Measurements from ENCODE around the gene SLC16A8.

The SLC16A8 gene

DNA sequence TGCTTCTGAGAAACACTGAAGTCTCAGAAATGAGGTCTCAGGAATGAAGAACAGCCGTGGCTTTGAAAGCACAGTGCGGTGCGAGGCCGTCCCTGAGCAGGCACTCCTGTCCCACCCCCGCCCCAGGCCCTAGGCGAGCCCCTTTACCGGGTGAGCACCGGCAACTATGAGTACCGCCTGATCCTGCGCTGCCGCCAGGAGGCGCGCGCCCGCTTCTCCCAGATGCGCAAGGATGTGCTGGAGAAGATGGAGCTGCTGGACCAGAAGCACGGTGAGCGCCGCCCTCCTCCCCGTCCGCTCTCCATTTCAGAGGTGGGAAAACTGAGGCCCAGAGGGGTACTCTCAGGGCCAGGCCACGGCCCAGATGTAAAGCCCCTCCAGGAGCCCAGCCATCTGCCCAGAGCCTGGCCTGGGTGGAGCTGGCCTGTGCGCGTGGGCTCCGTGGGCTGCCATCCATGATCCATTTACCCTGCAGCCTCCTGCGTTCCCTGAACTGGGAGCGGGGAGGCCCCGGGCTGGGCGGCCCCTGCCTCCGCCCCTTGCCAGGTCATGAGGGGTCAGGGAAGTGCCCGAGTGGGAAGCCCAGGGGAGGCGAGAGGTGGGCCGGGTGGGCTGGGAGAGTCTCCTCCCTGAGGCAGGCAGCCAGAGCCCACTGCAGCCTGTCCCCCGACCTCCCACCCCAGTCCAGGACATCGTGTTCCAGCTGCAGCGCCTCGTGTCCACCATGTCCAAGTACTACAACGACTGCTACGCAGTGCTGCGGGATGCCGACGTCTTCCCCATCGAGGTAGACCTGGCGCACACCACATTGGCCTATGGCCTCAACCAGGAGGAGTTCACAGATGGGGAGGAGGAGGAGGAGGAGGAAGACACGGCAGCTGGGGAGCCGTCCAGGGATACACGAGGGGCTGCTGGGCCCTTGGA, 9.5 kb downstream of the SLC16A8 start:
- in situ Hi-C loops (cut with MboI; ENCODE audit: low sequenced_read_pairs): loop anchor here (25.0 kb wide), 1 partner anchor 513 kb away; no protein-coding TSS in a partner anchor

DNA sequence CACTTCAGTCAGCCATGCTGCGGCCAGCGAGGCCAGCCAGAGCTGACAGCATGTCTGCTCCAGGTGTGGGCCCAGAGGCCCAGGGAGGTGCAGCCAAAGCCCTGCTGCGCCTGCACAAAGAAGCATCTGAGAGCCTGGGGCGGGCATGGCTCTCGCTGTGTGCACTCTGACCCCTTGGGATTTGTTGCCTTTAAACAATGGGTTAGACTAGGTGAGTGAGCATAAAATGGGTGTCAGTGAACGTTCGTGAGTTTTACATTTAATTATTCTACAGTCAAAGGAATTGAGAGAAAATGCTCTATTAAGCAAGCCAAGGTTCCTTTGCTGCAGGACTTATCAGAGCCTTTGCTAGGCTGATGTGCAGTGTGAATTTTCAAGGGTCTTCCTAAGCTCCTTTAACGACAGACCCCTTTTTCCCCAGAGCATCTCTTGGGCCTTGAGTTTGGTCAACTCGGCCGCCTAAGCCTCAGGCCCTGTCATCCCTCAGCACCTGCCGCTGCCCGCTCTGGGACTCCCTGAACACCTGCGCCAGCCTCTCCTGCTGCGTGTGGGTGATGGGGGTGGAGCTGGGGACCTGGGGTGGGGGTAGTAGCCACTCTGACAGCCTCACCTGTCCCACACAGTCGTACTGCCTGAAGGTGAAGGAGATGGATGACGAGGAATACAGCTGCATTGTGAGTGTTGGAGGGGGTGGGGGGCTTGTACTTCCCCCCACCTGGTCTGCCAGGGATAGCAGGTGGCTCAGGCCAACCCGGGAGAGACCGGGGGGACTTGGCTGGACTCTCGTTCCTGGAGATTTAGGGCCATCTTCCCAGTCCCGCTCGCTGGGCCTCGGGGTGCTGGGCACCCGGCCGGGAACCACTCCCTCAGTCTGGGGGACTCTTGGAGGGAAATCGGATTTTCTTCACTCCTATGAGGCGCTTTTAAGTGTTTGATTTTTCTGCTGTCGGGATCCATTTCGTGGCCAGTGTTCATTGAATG, 10.5 kb downstream of the SLC16A8 start:
- in situ Hi-C loops (cut with MboI; ENCODE audit: low sequenced_read_pairs): loop anchor here (25.0 kb wide), 1 partner anchor 514 kb away; no protein-coding TSS in a partner anchor

DNA sequence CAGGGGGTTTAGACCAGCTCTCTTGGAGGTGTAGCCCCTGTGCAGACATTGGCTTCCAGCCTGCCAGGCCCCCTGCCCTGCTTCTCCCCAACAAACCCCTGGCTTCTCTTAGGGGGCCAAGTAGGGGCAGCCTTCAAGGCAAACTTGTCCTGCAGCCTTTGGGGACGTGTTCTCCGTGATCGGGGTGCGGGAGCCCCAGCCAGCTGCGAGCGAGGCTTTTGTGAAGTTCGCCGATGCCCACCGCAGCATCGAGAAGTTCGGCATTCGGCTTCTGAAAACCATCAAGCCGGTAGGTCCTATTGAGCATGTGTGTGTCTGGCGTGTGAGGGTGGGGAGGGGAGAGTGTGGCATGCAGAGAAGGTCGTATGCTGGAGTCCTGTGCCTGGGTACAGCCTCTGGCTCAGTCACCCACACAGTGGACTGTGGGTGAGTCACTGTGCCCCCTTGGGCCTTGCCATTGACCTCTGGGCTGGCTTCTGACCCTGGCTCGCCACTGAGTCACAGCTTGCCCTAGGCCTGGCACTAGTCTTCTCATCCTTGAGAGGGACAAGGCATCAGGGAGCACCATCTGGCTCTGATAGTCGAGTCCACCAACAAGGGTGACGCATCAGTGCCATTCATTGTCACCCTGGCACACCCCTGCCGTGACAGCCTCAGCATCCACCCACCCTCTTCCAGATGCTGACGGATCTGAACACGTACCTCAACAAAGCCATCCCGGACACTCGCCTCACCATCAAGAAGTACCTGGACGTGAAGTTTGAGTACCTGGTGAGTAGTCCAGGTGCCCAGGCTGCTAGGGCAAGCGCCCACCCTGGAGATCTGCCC, 11.4 kb downstream of the SLC16A8 start:
- in situ Hi-C loops (cut with MboI; ENCODE audit: low sequenced_read_pairs): loop anchor here (25.0 kb wide), 1 partner anchor 515 kb away; no protein-coding TSS in a partner anchor

DNA sequence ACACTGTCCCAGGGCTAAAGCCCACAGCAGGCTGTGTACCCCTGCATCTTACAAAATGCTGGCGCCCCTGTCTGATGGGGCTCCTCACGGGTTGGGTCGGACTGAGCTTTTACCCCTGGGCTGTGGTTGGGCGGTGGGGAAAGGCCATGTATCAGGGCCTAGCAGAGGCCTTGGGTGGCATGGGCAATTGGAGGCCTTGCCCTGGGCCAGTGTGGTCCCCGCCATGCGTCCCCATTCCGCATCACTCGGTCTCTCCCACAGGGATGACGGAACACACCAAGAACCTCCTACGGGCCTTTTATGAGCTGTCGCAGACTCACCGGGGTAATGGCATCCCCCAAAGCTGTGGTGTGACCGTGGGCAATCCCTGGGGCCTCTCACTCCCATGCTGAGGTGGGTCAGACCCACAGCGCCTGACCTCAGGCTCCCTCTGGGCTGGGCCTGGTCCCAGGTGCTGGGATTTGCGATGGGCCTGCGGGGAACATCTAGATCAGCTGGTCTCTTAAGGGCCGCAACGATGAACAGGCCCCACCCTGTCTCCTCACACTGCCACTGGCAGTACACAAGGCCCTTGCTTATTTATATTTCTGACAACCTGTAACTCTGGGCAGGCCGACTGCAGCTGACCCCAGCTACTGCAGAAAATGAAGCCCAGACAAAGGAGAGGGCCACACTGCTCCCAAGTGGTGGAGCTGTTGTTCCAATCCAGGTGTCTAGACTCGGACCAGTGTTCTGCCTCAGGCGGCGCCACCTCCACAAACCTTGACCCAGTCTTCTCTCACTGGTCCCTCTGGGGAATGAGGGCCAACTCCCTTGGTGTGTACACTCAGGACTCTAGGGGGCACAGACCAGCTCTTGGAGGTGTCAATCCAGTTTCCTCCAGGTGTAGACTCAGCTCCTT, 12.3 kb downstream of the SLC16A8 start:
- in situ Hi-C loops (cut with MboI; ENCODE audit: low sequenced_read_pairs): loop anchor here (25.0 kb wide), 1 partner anchor 516 kb away; no protein-coding TSS in a partner anchor

DNA sequence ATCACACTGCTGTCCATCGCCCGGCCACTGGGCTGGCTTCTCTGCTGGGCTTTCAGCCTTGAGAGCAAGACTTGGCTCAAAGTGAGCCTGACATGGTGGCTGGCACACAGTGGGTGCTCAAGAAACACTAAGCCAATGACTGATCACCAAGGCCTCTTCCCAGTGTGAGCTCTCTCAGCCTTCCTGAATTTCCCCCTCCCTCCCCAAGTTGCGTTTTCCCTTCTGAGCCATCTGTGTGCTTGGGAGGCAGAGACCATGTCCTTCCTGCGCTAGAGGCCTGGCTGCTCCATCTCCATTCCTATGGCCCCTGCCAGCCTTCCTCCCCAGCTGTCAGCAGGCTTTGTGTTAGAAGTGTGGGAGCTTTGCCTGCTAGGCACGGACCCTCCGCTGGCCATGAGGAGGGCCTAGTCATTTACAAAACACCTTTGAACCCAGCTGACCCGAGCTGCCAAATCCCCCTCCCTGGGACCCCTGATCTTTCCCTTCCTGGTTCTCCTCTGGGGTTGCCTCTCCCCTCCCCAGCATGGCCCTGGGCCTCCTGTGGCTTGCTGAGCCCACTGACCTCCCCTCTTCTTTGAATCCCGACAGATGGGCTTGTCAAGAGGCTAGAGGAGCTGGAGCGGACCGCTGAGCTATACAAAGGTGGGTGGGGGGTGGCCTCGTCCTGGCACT, 13.6 kb downstream of the SLC16A8 start:
- in situ Hi-C loops (cut with MboI; ENCODE audit: low sequenced_read_pairs): loop anchor here (25.0 kb wide), 1 partner anchor 517 kb away; no protein-coding TSS in a partner anchor

DNA sequence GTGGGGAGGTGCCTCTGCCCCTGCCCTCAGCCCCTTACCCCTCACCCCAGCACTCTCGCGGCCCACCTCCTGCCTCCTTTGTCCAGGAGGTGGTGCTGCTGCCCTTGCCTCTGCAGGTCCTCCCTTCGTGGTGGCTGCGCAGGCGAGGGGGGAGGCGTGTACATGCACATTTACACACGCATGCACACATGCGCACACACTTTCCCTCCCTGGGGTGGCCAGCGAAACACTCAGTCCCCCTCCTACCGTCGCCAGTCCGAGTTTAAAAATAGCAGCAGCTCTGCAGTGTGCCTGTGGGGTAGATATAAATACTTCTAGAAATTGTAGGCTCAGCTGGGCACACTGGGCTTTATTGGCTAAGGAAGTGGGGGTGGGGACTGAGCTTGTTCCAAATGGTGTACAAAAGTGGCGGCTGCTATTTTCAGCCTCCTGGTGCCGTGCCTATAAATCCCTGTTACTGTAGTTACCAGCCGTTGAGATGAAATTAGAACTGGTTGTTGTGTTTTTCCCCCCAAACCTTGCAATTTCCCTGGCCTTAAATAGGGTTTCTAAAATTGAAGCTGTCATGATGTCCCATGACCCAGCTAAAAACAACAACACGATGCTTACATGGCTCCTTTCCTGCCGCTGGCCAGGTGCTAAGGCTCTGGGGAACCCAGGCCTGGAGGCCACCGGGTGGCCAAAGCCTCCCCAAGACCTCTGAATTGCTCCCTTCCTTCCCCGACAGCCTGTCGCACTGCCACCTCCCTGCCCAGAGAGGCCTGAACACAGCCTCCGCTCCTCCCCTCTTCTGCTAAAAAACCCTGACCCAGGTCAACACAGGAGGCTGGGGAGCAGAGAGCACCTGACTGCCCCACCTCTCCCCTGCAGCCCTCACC, 14.4 kb downstream of the SLC16A8 start:
- in situ Hi-C loops (cut with MboI; ENCODE audit: low sequenced_read_pairs): loop anchor here (25.0 kb wide), 1 partner anchor 518 kb away; no protein-coding TSS in a partner anchor

DNA sequence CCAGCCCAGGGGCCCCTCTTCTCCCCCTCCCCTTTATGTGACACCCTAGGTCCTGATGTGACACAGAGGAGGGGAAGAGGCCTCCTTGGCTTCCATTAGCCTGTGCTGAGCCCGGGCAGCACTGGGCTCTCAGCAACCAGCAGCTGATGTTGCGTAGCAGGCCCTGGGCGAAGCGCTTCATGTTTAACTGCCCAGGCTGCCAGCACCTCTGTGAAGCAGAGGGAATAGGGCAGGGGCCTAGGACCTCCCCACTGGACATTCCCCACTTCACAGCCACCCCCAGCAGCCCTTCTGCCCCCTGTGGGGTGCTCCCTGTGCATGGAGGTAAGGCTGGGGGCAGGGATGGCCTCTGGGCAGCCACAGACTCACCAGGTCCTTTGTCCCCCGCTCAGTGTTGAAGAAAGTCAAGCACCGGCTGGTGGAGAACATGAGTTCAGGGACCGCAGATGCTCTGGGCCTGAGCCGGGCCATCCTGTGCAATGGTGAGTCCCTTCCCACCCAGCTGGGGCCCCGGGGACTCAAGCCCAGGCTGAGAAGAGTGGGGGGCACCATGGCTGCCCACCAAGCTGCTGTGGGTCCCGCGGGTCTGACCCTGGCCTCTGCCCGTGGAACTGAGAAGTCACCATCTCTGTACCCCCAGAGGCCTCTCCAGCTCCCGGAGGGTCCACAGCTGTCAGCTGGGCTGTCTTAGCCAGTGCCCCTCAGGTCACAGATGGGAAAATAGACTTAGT, 15.2 kb downstream of the SLC16A8 start:
- in situ Hi-C loops (cut with MboI; ENCODE audit: low sequenced_read_pairs): loop anchor here (25.0 kb wide), 1 partner anchor 518 kb away; no protein-coding TSS in a partner anchor

DNA sequence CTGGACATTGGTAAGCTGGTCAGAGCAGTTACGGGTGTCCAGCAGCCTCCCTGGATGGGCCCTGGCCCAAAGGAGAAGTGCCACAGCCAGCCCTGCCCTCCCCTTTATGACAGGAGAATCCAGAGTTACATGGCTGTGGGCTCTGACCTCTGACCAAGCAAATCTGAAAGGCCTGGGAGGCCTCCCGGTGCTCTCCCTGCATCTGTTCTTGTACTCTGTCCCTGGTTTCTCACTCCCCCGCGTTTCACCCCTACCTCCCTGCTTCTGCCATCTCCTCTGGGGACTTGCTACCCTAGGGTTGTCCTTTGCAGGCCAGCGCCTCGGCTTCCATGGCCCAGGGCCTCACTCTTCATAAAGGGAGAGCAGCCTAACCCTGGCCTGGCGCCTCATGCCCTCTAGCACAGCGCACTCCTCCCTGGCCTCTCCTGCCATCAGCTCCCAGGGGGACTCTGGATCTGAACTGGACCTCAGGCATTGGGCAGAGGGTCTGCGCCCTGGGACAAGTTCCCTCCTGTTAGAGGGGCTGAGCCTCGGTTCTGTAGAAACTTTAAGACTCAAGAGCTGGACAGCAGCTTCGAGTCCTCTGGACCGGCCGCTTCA, 16.1 kb downstream of the SLC16A8 start:
- in situ Hi-C loops (cut with MboI; ENCODE audit: low sequenced_read_pairs): loop anchor here (25.0 kb wide), 1 partner anchor 519 kb away; no protein-coding TSS in a partner anchor

DNA sequence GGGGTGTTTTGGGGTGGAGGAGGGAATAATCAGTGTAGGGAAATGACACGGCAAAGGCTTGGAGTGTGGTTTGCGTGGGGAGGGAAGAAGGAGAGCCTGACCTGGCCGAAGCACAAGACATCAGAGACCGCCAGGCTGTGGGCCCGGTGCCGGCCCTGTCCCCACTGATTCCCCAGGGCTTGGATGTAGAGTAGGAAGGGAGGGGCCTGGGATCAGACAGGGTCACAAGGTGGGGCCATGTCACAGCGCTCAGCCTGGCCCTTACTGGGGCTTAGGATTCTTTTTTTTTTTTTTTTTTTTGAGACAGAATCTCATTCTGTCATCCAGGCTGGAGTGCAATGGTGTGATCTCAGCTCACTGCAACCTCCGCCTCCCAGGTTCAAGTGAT, 17.0 kb downstream of the SLC16A8 start:
- in situ Hi-C loops (cut with MboI; ENCODE audit: low sequenced_read_pairs): loop anchor here (25.0 kb wide), 1 partner anchor 520 kb away; no protein-coding TSS in a partner anchor

DNA sequence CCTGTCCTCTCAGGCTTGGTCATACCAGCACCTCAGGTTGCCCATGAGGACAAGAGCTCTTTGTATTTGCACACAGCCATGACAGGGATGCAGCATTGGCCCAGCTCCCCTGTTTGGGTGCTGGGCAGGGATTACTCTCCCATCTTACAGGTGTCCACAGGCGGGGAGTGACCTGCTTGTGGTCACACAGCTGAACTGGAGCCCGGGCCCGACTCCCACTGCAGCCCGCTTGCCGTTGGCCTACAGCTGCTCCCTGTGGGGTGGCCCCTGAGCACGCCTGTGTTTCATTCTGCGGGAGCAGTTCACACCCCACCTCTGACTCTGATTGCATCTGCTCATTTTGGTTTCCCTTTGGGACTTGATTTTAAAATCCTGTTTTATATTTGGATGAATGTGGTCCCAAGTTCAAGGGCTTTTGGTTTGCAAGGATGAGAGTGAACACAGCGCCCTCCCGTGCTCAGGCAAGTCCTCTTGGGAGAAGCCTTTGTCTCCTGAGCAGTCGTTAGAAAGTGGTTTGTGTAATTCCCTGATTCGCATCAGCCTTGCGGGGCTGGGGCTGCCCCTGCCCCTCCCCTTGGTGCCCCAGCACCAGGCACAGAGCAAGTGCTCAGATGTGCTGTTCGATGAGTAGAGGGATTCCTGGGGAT, 17.5 kb downstream of the SLC16A8 start:
- in situ Hi-C loops (cut with MboI; ENCODE audit: low sequenced_read_pairs): loop anchor here (25.0 kb wide), 1 partner anchor 521 kb away; no protein-coding TSS in a partner anchor

DNA sequence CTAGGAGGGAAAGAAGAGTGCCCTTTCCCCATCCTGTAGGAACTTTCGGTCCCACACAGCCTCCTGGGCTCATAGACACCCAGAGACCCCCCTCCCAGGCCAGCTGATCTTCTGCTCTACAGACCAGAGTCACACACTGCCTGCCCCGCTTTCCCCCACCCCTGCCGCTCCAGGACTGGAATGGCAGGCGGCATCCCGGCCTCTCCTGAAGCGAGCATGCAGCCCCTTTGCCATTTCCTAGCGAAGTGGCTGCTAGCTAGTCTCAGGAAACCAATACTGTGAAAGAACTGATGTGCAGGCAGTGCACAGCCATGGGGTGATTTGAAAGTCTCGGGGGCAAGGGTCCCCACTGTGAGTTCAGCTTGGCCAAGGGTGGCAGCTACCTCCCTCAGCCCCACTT, 18.4 kb downstream of the SLC16A8 start:
- in situ Hi-C loops (cut with MboI; ENCODE audit: low sequenced_read_pairs): loop anchor here (25.0 kb wide), 1 partner anchor 522 kb away; no protein-coding TSS in a partner anchor

DNA sequence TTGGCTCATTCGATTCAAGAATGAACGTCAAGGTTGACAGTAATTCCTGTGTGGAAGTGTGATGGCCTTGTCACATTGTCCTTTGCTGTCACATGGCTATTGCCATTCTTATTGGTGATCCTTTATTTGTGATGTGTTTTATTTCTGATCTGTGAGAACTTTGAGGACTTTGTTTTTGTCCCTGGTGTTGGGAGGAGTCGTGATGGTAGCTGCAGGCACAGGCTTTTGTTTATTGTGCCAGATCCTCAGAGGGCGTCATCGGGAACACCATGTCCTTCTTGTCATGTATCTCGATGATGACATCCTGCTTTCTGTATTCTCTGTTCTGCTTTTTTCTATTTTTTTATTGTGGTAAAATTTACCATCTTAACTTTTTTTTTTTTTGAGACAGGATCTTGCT, 21.2 kb downstream of the SLC16A8 start:
- in situ Hi-C loops (cut with MboI; ENCODE audit: low sequenced_read_pairs): loop anchor here (25.0 kb wide), 1 partner anchor 525 kb away; no protein-coding TSS in a partner anchor

DNA sequence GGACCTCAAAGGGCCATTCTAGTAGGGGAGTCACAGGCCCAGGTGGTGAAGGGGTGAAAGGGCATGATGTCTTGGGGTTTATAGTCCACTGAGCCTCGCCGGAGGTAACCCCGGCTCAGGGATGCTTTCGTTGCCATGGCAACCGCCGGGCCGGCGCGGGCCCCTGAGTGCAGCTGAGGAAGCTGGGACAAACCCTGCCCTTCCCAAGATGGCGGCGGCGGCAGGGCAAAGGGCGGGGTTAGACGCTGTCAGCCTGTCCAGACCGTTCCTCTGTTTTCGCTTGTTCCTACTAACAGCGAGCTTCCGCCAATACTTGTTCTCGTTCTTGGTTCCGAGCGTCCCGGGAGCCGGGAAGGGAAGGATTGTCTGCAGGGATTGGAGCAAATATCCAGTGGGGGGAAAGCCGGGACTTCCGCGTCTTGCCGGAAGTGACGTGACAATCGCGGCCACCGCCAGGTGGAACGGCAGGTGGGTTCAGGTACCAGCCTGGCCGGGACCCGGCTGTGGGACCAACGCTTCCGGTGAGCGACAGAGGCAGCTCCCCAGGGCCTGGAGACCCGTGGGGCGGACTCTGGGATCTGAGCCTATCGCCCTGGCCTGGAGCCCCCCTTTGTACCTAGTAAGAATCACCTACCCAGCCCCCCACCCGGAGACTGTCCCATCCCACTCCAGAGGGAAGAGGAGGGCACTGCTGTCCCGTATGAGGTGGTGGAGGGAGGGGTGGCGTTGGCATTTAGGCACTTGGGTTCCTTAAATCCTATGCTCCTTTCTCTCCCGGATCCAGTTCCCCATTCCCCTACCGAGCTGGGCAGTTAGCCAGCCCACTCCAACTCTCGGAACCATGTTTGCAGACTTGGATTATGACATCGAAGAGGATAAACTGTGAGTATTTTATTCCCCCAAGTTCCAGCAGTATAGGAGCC, 26.8 kb downstream of the SLC16A8 start, which contains the start of gene PICK1:
Gene PICK1 (plus strand): TSS at position 436 of the 923 bp plus-strand sequence. CDS start 406 bp downstream, at position 842.
- in situ Hi-C loops (cut with MboI; ENCODE audit: low sequenced_read_pairs): loop anchor here (25.0 kb wide), 1 partner anchor 530 kb away; no protein-coding TSS in a partner anchor
